Measurements from ENCODE around the gene ZC2HC1C. TPM values are rescaled to one million over a fixed set of nuclear protein-coding genes. Genes with fewer than 3 reads are reported as not detected.

ZC2HC1C gene
- total RNA-seq, 1 experiment from 2014 or later = 13.8 TPM

GRCh38 chr14:75083271-75083670 is 13.8 kb downstream of the ZC2HC1C start:
- H3K4me2 ChIP-seq = no peak overlapping the region
- no TSS peak for BruUV-seq (replicated peaks)
- H3K9me2 ChIP-seq (ENCODE audit: insufficient read depth) = no peaks in the 10 kb centered on the region
- ChIA-PET POLR2A (ENCODE audit: unreplicated experiment) (no interaction called here), CTCF (interaction anchor here (0.7 to 2.2 kb wide), 4 partner anchors 139 to 223 kb away, joined by 3 to 7 read pairs (median 4); no protein-coding TSS in a partner anchor)
- H3K79me2 ChIP-seq (ENCODE audit: low read depth) = no peaks in the 10 kb centered on the region
- no peak for DNase-seq
- no peaks in the 10 kb centered on the region for H3K4me1 ChIP-seq (replicated peaks; ENCODE audit: insufficient read depth)
- H3K9me3 ChIP-seq (ENCODE audit: insufficient read depth, low read depth) = no peaks in the 10 kb centered on the region
- peaks cover 21% of the 10 kb centered on the region; the same call in 1 of the 2 replicates for H3F3A ChIP-seq (ENCODE audit: insufficient read depth, low read depth)
- no peaks in the 10 kb centered on the region for H3K27me3 ChIP-seq (ENCODE audit: insufficient read depth, low read depth)
- H3K4me3 ChIP-seq = no peak overlapping the region
- peaks cover 61% of the 10 kb centered on the region for H3K36me3 ChIP-seq (ENCODE audit: low read depth)
- no peak overlapping the region for H2AFZ ChIP-seq
- intact Hi-C loops (cut with micrococcal nuclease; ENCODE audit: unreplicated experiment) = loop anchor here (10.0 kb wide), 2 partner anchors 478 to 968 kb away; no protein-coding TSS in a partner anchor
- TF ChIP-seq EZH2 (IDR thresholded peaks at IDR 0.05; ENCODE audit: low read depth) = no peak
- TF ChIP-seq CTCF (conservative IDR thresholded peaks at IDR 0.05) = no peak
- H4K20me1 ChIP-seq (ENCODE audit: insufficient read depth) = peaks cover 4% of the 10 kb centered on the region; the same call in 1 of the 2 replicates
- H3K27ac ChIP-seq = no peak overlapping the region

- no peaks in the 10 kb centered on the region for H3K79me2 ChIP-seq (ENCODE audit: low read depth)
- no peaks in the 10 kb centered on the region for H3K27me3 ChIP-seq (ENCODE audit: insufficient read depth, low read depth)
- TF ChIP-seq CTCF (conservative IDR thresholded peaks at IDR 0.05) (peak; percentile 59), EZH2 (IDR thresholded peaks at IDR 0.05; ENCODE audit: low read depth) (no peak)
- H3F3A ChIP-seq (ENCODE audit: insufficient read depth, low read depth) = peaks cover 26% of the 10 kb centered on the region
- no peaks in the 10 kb centered on the region for H3K9me3 ChIP-seq (ENCODE audit: insufficient read depth, low read depth)
- no TSS peak for BruUV-seq (replicated peaks)
- peaks cover 63% of the 10 kb centered on the region for H3K36me3 ChIP-seq (ENCODE audit: low read depth)
- no peak overlapping the region for H2AFZ ChIP-seq
- peak in 1 of 2 experiments; percentile 34 for DNase-seq
- H3K4me2 ChIP-seq = no peak overlapping the region
- no peaks in the 10 kb centered on the region for H3K9me2 ChIP-seq (ENCODE audit: insufficient read depth)
- intact Hi-C loops (cut with micrococcal nuclease; ENCODE audit: unreplicated experiment) = loop anchor here (1.0 to 10.0 kb wide), 4 partner anchors 138 to 970 kb away; no protein-coding TSS in a partner anchor
- POLR2A ChIA-PET (ENCODE audit: unreplicated experiment) = interaction anchor here (0.6 kb wide), 1 partner anchor 161 kb away, joined by 3 read pairs; the partner anchor contains the start of gene RPS6KL1
- H4K20me1 ChIP-seq (ENCODE audit: insufficient read depth) = peaks cover 5% of the 10 kb centered on the region; the same call in 1 of the 2 replicates
- CTCF ChIA-PET = interaction anchor here (2.0 kb wide), 1 partner anchor 224 kb away, joined by 7 read pairs; no protein-coding TSS in a partner anchor
- no peak overlapping the region for H3K4me3 ChIP-seq
- no peak overlapping the region for H3K27ac ChIP-seq
- H3K4me1 ChIP-seq (replicated peaks; ENCODE audit: insufficient read depth) = no peaks in the 10 kb centered on the region
These were observed 15.1 kb downstream of the ZC2HC1C start for GRCh38 chr14:75084513-75084912.

- TF ChIP-seq CTCF (conservative IDR thresholded peaks at IDR 0.05) (no peak), EZH2 (IDR thresholded peaks at IDR 0.05; ENCODE audit: low read depth) (no peak)
- Histone ChIP-seq H3K27me3 (ENCODE audit: insufficient read depth, low read depth) (no peaks in the 10 kb centered on the region), H3K9me2 (ENCODE audit: insufficient read depth) (no peaks in the 10 kb centered on the region), H3F3A (ENCODE audit: insufficient read depth, low read depth) (peaks cover 16% of the 10 kb centered on the region), H2AFZ (no peak overlapping the region), H3K4me2 (no peak overlapping the region), H3K27ac (no peak overlapping the region), H3K4me1 (replicated peaks; ENCODE audit: insufficient read depth) (no peaks in the 10 kb centered on the region), H3K36me3 (ENCODE audit: low read depth) (peaks cover 73% of the 10 kb centered on the region), H3K9me3 (ENCODE audit: insufficient read depth, low read depth) (no peaks in the 10 kb centered on the region), H3K4me3 (no peak overlapping the region), H4K20me1 (ENCODE audit: insufficient read depth) (peaks cover 5% of the 10 kb centered on the region; the same call in 1 of the 2 replicates), H3K79me2 (ENCODE audit: low read depth) (no peaks in the 10 kb centered on the region)
- POLR2A ChIA-PET (ENCODE audit: unreplicated experiment) = interaction anchor here (0.7 kb wide), 2 partner anchors 25 to 85 kb away, joined by 6 to 7 read pairs; no protein-coding TSS in a partner anchor
- intact Hi-C loops (cut with micrococcal nuclease; ENCODE audit: unreplicated experiment) = loop anchor here (1.0 to 10.0 kb wide), 5 partner anchors 142 to 973 kb away; no protein-coding TSS in a partner anchor
- BruUV-seq (replicated peaks) = no TSS peak
- no peak for DNase-seq
- CTCF ChIA-PET = interaction anchor here (0.6 to 2.8 kb wide), 18 partner anchors 8 to 399 kb away, joined by 3 to 37 read pairs (median 4); partner anchors contain the start of gene RPS6KL1
These were observed 18.7 kb downstream of the ZC2HC1C start for GRCh38 chr14:75088153-75088552.

All from PC-9 (cell line).